HAP-1 (cell line): Measurements from ENCODE around the gene IL1B.
A peak's percentile ranks its signal among the peaks of the same experiment; 100 is the strongest.

ENCODE experiments used
- DNase-seq, 2 experiments: peaks; one replicate each; pipeline ENCODE4 v3.0.0-alpha.2; 2016 to 2020; ENCODE audit warnings: low spot score in 2 of 2
- H3K27me3 ChIP-seq: fragments of 250-450 bp; sonication (Bioruptor Pico); 2 replicates; pipeline ENCODE4 v1.5.1; 2020; ENCODE audit warnings: low read depth, mild to moderate bottlenecking, moderate library complexity
- H3K36me3 ChIP-seq: fragments of 250-450 bp; sonication (Bioruptor Pico); replicated peaks from 2 replicates; pipeline ENCODE4 v1.5.1; 2020; ENCODE audit warnings: mild to moderate bottlenecking
- H3K4me1 ChIP-seq: fragments of 250-450 bp; sonication (Bioruptor Pico); 2 replicates; pipeline ENCODE4 v1.5.1; 2020; ENCODE audit warnings: mild to moderate bottlenecking
- H3K4me3 ChIP-seq: fragments of 250-450 bp; sonication (Bioruptor Pico); 2 replicates; pipeline ENCODE4 v1.5.1; 2020; ENCODE audit warnings: mild to moderate bottlenecking, moderate library complexity
- H3K9me3 ChIP-seq: fragments of 250-450 bp; sonication (Bioruptor Pico); 2 replicates; pipeline ENCODE4 v1.5.1; 2020; ENCODE audit warnings: mild to moderate bottlenecking, moderate library complexity
- in situ Hi-C: fragments of 300-500 bp; cut with MboI; formaldehyde crosslinking; loops from 3 replicates; pipeline ENCODE4 v1.14.3; 2020; ENCODE audit warnings: low sequenced_read_pairs, inconsistent platforms, mixed read lengths

The IL1B gene

GRCh38 chr2:112836695-112837117, at the start of gene IL1B:
Gene IL1B, minus strand, starts transcription at chr2:112836779. Its CDS starts 550 bp downstream, at chr2:112836229.
- no peak for DNase-seq
- Histone ChIP-seq H3K27me3 (no peaks in the 10 kb centered on the region), H3K9me3 (no peaks in the 10 kb centered on the region), H3K36me3 (no peaks in the 10 kb centered on the region), H3K4me3 (no peak within 1 kb of the TSS), H3K4me1 (peaks cover 3% of the 10 kb centered on the region)
- in situ Hi-C loops, result no loop called here

DNA sequence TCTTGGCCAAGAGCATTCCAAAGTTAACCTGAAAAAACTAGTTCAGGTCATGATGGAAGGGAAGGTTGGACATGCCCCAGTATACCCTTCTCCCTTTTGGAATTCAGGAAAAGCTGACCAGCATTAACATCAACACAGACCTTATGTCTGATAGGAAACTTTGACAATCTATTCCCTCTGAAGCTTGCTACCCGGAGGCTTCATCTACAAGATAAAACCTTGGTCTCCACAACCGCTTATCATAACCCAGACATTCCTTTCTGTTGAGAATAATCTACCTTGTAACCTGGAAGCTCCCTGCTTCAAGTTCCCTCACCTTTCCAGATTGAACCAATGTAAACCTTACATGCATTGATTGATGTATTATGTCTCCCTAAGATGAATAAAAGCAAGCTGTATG, 49.7 kb upstream of the IL1B start:
- no peaks in the 10 kb centered on the region for H3K9me3 ChIP-seq
- no peaks in the 10 kb centered on the region for H3K36me3 ChIP-seq
- DNase-seq, result no peak
- H3K4me1 ChIP-seq, result no peaks in the 10 kb centered on the region
- H3K27me3 ChIP-seq, result 0 out of 2 replicates have a peak, but pooled peaks cover 2% of the 10 kb centered on the region
- no peak overlapping the region for H3K4me3 ChIP-seq
- in situ Hi-C loops, result no loop called here

DNA sequence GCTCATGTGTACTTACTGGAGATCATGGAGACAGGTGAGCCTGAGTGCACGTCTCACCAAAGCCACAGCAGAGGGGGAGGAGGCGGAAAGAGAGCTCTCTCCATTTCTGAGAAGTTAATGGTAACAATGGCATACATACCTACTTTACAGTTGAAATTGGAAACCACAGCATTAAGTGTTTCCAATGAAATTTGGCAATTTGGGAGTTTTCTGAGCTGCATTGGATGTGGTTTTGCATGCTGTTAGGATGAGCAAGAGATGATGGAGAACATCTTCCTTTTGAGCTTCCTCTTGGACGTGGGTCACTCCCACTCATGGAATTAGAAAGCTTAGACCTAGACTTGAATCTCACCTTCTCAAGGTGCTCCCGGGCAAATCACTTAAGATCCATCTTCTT, 48.9 kb upstream of the IL1B start:
- in situ Hi-C loops, result no loop called here
- Histone ChIP-seq H3K27me3 (0 out of 2 replicates have a peak, but pooled peaks cover 2% of the 10 kb centered on the region), H3K9me3 (no peaks in the 10 kb centered on the region), H3K4me3 (no peak overlapping the region), H3K4me1 (no peaks in the 10 kb centered on the region), H3K36me3 (no peaks in the 10 kb centered on the region)
- DNase-seq, result no peak

DNA sequence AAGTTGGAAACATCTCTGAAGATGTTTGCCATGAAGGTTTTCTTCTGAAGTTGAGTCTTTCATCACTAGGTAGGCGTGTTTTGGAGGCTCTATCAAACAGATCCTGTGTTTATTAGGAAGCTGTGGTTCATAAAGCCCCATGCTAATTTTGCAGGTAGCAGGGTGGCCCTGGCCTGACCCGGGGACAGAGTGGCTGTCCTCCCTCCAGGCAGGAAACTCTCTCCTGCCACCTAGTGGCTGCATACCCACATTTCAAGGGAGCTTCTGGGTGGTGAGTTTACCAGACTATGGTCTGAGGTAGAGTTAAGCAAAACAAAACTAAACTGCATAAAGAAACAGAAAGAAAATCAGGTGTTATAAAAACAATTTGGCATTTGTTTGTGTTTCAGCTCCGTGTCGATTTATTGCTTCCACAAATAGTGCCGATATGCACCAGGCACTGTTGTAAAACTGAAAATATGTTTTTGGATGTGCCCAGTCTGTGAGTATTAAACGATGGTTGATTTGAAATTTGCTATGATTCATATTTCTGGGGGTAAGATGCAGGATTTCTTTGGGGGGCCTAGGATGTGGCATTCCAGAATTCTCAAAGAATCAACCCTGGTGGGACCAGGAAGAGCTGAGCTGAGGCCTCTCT, 48.4 kb upstream of the IL1B start:
- no peaks in the 10 kb centered on the region for H3K4me1 ChIP-seq
- H3K36me3 ChIP-seq, result no peaks in the 10 kb centered on the region
- DNase-seq, result peak; percentile 11 to 73
- no peaks in the 10 kb centered on the region for H3K9me3 ChIP-seq
- no peak overlapping the region for H3K4me3 ChIP-seq
- H3K27me3 ChIP-seq, result 0 out of 2 replicates have a peak, but pooled peaks cover 2% of the 10 kb centered on the region
- in situ Hi-C loops, result no loop called here

DNA sequence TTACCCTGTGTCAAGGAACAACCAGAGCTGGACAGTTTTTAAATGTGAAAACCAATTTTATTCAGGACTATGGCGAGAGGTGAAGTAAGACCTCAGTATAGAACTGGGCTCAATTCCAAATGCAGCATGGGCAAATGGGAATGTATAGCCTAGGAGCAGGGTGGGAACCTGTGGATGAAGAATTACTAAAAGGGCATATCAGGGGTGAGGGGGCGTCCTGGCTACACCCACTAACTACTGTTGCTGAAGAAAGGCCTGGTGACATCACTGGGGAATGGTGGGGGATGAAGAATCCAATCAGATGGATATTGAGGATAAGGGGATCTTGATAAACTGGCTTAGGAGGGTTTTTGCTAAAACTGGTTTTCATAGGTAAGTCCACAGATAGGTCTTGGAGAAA, 47.1 kb upstream of the IL1B start:
- Histone ChIP-seq H3K36me3 (no peaks in the 10 kb centered on the region), H3K4me3 (no peak overlapping the region), H3K4me1 (no peaks in the 10 kb centered on the region), H3K9me3 (no peaks in the 10 kb centered on the region), H3K27me3 (0 out of 2 replicates have a peak, but pooled peaks cover 2% of the 10 kb centered on the region)
- in situ Hi-C loops, result no loop called here
- DNase-seq, result no peak

DNA sequence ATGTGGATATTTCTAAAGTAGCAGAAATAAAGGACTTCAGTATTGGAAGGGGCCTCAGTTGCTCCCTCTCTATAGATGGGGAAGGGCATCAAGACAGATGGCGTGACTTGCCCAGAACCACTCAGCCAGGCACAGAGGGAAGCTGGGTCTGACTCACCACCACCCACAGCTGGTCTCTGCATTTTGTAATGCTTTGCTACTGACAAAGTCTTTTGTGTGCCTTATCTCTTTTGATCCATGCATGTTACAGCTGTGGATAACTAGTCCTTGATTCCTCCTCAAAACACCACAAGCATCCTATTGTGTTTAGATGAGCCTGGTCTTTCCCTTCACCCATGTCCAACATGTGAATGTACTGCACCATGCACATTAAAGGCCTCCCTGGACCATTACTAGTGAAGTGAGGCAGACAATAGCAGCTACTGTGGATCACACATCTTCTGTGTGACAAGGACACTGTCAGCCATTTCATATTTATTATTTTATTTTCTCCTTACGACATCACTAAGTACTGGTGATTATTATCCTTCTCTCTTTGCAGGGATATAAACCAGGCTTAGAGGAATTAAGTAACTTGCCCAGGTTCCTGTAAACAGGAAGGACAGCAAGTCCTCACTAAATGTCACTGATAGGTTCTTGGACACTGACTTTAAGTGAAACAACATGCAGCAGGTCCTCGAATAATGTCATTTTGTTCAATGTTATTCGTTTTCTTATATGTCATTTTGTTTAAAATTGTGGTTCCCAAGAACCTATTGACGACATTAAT, 44.8 kb upstream of the IL1B start:
- in situ Hi-C loops, result no loop called here
- Histone ChIP-seq H3K4me3 (no peak overlapping the region), H3K27me3 (no peaks in the 10 kb centered on the region), H3K36me3 (no peaks in the 10 kb centered on the region), H3K9me3 (no peaks in the 10 kb centered on the region), H3K4me1 (no peaks in the 10 kb centered on the region)
- no peak for DNase-seq

DNA sequence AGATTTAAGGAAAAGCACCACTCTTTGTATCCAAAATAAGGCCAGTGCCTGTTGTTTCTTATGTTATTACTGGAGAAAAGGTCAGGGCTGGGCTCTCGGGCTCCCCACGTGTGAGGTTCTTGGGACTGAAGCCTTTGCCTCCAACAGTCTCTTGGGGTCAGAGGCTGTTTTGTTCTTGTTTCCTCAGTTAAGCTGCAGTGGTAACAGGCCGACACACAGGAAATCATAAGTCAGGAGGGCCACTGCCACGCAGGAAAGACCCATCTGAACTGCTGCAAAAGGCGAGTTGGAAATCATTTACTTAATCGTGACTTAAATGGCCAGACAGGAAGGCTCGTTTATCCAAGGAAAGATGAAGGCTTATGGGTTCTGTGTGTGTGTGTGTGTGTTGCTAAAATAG, 44.1 kb upstream of the IL1B start:
- in situ Hi-C loops, result no loop called here
- no peaks in the 10 kb centered on the region for H3K9me3 ChIP-seq
- no peaks in the 10 kb centered on the region for H3K27me3 ChIP-seq
- H3K36me3 ChIP-seq, result no peaks in the 10 kb centered on the region
- H3K4me3 ChIP-seq, result no peak overlapping the region
- no peak for DNase-seq
- no peaks in the 10 kb centered on the region for H3K4me1 ChIP-seq

- Histone ChIP-seq H3K27me3 (no peaks in the 10 kb centered on the region), H3K4me3 (no peak overlapping the region), H3K4me1 (no peaks in the 10 kb centered on the region), H3K9me3 (no peaks in the 10 kb centered on the region), H3K36me3 (no peaks in the 10 kb centered on the region)
- in situ Hi-C loops, result no loop called here
- no peak for DNase-seq
Measured at GRCh38 chr2:112880091-112880531, 43.5 kb upstream of the IL1B start.

GRCh38 chr2:112879491-112880041, 43.0 kb upstream of the IL1B start:
- DNase-seq, result no peak
- H3K36me3 ChIP-seq, result no peaks in the 10 kb centered on the region
- no peaks in the 10 kb centered on the region for H3K9me3 ChIP-seq
- H3K4me1 ChIP-seq, result no peaks in the 10 kb centered on the region
- in situ Hi-C loops, result loop anchor here (5.0 kb wide), 1 partner anchor 127 kb away; no protein-coding TSS in a partner anchor
- H3K4me3 ChIP-seq, result no peak overlapping the region
- H3K27me3 ChIP-seq, result no peaks in the 10 kb centered on the region

- in situ Hi-C loops, result loop anchor here (5.0 kb wide), 1 partner anchor 125 kb away; no protein-coding TSS in a partner anchor
- no peaks in the 10 kb centered on the region for H3K36me3 ChIP-seq
Measured at GRCh38 chr2:112877423-112877822, 40.8 kb upstream of the IL1B start.

GRCh38 chr2:112876971-112877361, 40.4 kb upstream of the IL1B start:
- no peaks in the 10 kb centered on the region for H3K9me3 ChIP-seq
- H3K36me3 ChIP-seq, result no peaks in the 10 kb centered on the region
- no peak for DNase-seq
- H3K27me3 ChIP-seq, result peaks cover 3% of the 10 kb centered on the region; the same call in 1 of the 2 replicates
- no peak overlapping the region for H3K4me3 ChIP-seq
- in situ Hi-C loops, result loop anchor here (5.0 kb wide), 1 partner anchor 125 kb away; no protein-coding TSS in a partner anchor
- H3K4me1 ChIP-seq, result no peaks in the 10 kb centered on the region

More at GRCh38 chr2:112877423-112877822, 40.8 kb upstream of the IL1B start:
- Histone ChIP-seq H3K4me3 (no peak overlapping the region), H3K9me3 (no peaks in the 10 kb centered on the region), H3K27me3 (peaks cover under 1% of the 10 kb centered on the region; the same call in 1 of the 2 replicates), H3K4me1 (no peaks in the 10 kb centered on the region)
- no peak for DNase-seq

DNA sequence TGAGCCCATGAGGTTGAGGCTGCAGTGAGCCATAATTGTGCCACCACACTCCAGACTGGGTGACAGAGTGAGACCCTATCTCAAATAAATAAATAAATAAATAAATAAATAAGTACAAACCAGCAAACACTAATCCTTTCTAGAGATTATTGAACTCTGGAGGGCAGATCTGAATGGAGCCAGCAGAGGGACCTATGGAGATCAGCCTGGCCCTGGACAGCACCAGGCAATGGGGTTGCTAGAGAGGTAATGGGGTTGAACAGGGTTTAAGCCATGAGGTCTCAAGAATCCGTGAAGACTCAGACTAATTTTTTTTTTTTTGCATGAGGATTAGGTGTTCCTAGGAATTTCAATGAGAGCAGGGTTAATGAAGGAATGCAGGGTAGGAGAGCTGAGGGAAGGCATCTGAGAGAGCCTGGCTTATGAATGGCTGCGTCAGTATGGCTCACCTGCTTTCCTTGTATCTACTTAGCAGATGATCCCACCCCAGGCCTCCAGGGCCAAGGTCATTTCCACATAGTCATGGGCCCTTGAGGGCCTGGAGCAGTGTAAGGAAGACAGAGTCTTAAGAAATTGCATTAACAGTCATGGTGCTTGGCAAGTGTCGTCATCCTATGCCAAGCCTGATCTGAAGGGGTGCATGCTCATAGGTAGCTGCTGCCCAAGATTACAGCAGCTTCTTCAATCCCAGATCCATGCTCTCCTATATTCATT, 39.8 kb upstream of the IL1B start:
- Histone ChIP-seq H3K9me3 (no peaks in the 10 kb centered on the region), H3K27me3 (peaks cover 3% of the 10 kb centered on the region; the same call in 1 of the 2 replicates), H3K36me3 (no peaks in the 10 kb centered on the region), H3K4me3 (no peak overlapping the region), H3K4me1 (no peaks in the 10 kb centered on the region)
- no peak for DNase-seq
- in situ Hi-C loops, result loop anchor here (5.0 kb wide), 1 partner anchor 124 kb away; no protein-coding TSS in a partner anchor
